ENCODE data around the gene RBPJL.
A peak's percentile ranks its signal among the peaks of the same experiment; 100 is the strongest.

RBPJL gene

GRCh38 chr20:45306431-45306982 is at the start of gene RBPJL:
RBPJL (plus strand) TSS chr20:45306840; CDS start chr20:45306923, 83 bp downstream.
- DNase-seq = no peak

- DNase-seq = no peak
Observed at GRCh38 chr20:45257161-45257560, 49.5 kb upstream of the RBPJL start.

GRCh38 chr20:45257711-45258110 is 48.9 kb upstream of the RBPJL start:
- no peak for DNase-seq

- no peak for DNase-seq
Observed at GRCh38 chr20:45258259-45258658, 48.4 kb upstream of the RBPJL start.

- no peak for DNase-seq
Observed at GRCh38 chr20:45258664-45259063, 48.0 kb upstream of the RBPJL start.

GRCh38 chr20:45263556-45264266 is 42.9 kb upstream of the RBPJL start:
- DNase-seq = no peak

GRCh38 chr20:45266977-45267376 is 39.7 kb upstream of the RBPJL start:
- DNase-seq = no peak

GRCh38 chr20:45268531-45268930 is 38.1 kb upstream of the RBPJL start:
- DNase-seq = no peak

GRCh38 chr20:45269056-45269455 is 37.6 kb upstream of the RBPJL start:
- no peak for DNase-seq

GRCh38 chr20:45269754-45270270 is 36.8 kb upstream of the RBPJL start:
- DNase-seq = no peak

GRCh38 chr20:45275338-45275737 is 31.3 kb upstream of the RBPJL start:
- DNase-seq = no peak

GRCh38 chr20:45279992-45280391 is 26.6 kb upstream of the RBPJL start:
- DNase-seq = no peak

GRCh38 chr20:45282700-45283550 is 23.7 kb upstream of the RBPJL start:
- DNase-seq = no peak

- no peak for DNase-seq
Observed at GRCh38 chr20:45283551-45284057, 23.0 kb upstream of the RBPJL start.

- DNase-seq = no peak
Observed at GRCh38 chr20:45288376-45288775, 18.3 kb upstream of the RBPJL start.

- no peak for DNase-seq
Observed at GRCh38 chr20:45288860-45289259, 17.8 kb upstream of the RBPJL start.

- DNase-seq = no peak
Observed at GRCh38 chr20:45289942-45290676, 16.5 kb upstream of the RBPJL start.

- DNase-seq = peak; percentile 54
Observed at GRCh38 chr20:45290677-45291355, 15.8 kb upstream of the RBPJL start.

GRCh38 chr20:45291526-45291925 is 15.1 kb upstream of the RBPJL start:
- no peak for DNase-seq

GRCh38 chr20:45292343-45292742 is 14.3 kb upstream of the RBPJL start:
- no peak for DNase-seq

- peak; percentile 34 for DNase-seq
Observed at GRCh38 chr20:45293041-45294002, 13.3 kb upstream of the RBPJL start.
